ENCODE measurements around the gene CD248.

CD248 gene

DNA sequence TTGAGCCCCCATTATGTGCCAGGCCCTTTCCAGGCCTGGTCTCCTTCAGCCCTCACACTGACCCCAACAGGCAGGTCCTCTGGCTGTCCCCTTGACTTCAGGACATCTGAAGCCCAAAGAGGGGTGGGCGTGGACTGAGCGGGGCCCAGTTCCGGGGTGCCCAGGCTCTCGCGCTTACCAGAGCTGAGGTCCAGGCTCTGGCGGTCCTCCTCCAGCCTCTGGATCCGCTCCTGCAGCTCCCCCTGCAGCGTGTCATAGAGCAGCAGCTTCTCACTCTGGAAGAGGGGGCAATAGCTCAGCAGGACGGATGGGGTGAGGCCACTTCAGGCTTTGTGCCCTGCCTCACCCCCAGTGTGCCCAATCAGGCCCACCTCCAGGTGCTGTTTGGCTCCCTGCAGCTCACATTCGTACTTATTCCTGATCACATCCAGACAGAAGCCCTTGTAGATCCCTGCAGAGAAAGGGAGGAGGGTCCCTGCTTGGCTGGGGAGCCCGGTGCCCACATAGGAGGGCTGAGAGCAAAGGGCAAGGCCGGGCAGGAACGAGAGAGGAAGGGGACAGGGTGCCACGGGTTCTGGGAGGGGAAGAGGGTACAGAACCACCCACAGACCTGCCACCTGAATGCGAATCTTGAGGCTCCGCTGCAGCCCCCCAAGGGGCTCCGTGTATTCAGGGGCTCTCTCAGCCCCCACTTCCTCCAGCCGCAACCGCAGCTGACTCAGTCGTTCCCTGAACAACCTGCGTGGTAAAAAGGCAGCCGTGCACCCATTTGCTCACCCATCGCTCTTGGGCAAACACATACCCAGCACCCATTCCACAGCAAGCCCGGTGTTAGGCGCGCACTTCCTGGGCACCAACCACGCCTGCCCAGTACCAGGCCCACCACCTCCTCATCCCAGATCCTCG is 24.0 kb upstream of the CD248 start:
- DNase-seq = no peak

DNA sequence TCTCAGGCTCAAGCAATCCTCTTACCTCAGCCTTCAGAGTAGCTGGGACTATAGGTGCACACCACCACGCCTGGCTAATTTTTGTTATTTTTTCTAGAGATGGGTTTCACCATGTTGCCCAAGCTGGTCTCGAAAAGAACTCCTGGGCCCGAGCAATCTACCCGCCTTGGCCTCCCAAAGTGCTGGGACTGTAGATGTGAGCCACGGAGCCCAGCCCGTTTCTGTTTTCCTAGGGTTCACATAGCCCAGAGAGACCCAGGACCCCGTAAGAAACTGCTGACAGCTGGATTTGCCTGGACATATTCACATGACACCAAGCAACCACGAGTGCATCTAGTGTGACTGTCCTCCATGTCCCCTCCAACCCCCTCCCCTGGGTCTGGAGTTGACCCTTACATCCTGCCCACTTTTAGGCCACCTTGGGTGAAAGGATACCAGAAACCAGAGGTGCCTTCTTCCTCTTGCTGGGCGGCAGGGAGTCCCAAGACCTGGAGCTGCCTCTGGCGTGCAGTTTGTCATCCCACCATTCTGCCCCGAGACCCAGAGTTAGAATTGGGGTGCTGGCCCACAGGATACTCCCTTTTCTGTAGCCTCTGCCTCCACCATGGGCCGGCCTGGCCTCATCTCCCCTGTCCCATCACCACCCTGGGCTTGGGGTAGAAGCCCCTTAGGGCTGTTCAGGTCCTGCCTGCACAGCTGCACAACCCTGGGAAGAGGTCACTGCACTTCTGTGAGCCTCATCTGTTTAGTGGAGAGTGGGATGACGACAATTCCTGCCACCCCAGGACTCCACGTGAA is 23.0 kb upstream of the CD248 start:
- DNase-seq = no peak

DNA sequence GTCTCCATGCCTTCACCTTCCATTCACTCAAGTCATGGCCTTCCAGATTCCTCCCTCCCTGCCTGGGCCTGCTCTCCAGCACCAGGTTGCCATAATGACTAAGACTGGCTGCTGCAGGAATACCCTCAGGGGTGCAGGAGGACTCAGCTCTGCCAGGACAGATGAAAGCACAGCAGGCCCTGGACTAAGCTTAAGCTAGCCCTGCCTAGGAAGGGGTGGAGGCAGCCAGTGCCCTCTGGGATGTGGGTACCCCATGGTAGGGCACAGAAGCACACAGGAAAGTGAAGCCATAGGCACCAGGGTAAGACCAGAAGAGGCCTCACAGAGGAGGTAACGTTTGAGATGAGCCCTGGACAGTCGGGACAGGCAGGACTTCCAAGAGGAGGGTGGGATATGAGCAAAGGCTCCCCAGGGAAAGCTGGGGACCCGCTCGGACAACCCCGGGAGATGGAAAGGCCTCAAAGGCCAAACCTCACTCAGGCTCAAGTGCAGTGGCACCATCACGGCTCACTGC is 22.4 kb upstream of the CD248 start:
- DNase-seq = no peak

DNA sequence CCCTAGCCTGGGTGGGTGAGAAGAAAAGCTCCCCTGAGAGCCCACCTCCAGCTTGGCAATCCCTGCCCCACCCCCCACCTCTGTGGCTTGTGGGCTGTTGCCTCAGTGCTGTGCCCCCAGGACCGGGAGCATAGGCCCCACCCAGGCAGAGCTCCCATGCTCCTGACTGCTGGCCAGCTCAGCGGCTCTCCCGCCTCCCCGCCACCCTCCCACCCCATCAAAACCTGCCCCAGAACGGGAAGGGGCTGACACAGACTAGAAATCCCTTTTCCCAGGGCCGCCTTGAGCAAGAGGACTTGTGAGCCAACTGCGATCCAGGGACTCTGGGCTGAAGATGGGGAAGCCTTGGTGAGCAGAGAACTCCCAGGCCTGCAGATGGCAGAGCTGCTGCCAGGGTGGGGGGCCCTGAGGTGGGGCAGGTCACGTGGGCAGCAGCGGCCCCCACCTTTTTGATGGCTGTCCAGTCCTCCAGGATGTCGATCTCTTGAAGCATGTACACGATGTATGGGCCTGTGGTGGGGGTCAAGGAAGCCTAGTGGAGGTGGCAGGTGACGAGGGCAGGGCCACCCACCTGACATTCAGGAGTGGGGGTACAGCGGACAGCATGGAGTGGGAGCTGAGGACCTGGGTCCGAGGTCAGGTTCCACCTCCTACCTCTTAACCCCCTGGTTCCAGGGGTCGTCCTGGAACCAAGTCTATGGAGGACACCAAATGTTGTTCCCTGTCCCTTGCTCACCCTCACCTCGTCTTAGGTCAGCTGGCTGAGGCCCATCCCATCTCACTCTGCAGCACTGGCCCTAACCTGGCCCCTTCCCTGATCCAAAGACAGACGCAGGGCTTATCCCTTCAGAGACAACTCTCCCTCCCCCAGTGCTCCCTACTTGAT is 21.7 kb upstream of the CD248 start:
- DNase-seq = no peak

DNA sequence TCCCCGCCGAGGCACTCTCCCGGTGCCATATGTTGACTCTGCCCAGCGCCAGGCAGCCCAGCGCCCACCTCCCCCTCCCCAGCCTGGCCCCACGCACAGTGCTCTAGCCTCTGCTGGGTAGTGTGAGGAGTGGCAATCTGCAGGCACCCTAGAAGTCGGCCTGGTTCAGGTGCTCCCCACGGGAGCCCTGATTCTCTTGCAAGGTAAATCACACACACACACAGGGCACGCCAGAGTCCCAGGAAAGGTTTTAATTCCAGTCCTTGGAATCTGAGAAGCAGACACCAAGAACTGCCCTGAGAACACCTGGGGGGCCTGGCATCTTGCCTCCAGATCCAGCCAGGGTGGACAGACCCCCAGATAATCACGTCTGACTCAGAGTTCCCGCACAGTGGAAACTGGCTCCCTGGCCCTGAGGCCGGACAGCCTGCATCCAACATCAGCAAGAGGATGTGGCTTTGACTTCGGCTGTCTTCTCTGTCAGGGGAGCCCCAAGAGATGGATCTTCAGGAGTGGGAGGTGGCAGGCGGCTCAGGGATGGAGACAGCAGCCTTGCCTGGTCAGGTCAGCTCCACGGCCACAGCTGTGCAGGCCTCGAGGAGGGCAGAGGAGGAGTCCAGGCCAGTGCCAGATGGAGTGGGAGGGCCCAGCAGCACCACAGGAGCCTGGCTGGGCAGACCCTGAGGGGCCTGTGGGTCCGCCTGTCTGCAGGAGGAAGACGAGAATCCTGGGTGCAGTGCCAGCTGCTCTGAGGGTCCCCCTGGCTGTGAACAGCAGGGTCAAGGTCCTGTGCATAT is 20.5 kb upstream of the CD248 start:
- DNase-seq = no peak

DNA sequence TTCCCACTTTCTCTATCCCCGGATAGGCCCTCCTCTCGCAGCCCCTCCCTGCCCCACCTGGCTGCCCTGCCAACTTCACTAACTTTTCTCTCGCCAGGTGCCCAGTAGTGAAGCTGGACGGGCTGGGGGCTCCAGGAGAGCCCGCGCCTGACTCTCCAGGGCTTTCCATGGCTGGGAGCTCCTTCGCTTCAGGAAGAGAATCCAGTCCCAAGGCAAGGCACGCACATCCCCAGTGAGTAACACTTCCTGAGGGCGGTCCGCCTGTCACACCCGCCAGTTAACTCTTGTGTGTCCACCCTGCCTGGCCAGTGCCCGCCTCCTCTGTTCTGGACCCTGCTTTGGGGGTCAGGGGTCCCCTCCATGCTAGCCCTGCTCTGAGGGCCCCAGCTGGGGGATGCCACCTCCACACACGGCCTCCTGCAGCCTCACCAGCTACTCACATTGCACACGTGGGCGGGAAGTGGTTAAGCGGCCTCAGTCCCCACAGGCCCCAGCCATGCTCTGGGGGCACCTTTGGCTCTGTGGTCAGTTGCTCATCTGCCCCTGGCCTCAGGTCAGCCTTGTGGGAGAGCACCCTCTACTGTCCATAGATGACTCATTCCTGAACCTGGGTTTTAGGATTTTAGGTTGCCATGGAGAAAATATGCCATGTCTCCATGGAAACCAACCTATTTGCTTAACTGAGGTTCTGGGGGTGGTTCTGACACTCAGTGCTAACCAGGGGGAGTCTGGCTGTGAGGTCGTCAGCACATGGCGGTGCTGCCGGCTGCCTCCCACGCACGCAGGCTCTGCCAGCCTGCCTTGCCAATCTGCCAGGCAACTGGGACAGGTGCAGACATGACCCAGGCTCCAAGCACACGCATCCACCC is 19.6 kb upstream of the CD248 start, which contains the start of gene RIN1:
Gene RIN1 (minus strand): TSS at position 201 of the 869 bp plus-strand sequence. CDS start 32 bp downstream, at position 169.
- DNase-seq = peak; percentile 88

DNA sequence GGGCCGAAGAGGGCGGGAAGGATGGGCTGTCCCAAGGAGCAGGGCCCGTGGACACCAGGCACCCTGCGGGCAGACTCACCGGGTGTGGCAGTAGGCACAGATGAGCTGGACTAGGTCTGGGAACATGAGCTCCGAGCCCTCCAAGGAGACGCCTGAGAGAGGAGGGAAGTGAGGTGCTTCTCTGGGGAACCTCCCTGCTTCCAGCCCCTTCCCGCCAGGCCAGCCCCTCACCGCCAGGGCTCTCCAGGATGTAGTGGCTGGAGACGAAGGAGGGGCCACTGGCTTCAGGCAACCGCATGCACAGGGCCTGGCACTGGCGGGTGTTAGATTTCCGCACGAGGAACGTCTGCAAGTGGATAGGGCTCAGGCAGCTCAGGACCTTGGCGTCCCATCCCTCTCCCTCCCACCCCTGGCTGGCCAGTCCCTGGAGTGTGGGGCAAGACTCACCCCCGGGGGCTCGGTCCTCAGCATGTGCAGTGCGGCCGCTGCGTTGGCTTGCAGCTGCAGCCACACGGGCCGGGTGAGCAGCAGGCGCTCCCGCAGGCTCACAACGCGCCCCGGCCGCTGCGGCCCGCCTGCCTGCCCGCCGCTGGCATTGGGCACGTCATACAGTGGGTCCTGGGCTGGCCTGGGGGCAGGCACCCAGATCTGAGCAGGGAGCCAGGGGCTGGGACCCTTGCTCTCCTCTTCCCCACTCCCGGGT is 18.8 kb upstream of the CD248 start:
- DNase-seq = no peak

DNA sequence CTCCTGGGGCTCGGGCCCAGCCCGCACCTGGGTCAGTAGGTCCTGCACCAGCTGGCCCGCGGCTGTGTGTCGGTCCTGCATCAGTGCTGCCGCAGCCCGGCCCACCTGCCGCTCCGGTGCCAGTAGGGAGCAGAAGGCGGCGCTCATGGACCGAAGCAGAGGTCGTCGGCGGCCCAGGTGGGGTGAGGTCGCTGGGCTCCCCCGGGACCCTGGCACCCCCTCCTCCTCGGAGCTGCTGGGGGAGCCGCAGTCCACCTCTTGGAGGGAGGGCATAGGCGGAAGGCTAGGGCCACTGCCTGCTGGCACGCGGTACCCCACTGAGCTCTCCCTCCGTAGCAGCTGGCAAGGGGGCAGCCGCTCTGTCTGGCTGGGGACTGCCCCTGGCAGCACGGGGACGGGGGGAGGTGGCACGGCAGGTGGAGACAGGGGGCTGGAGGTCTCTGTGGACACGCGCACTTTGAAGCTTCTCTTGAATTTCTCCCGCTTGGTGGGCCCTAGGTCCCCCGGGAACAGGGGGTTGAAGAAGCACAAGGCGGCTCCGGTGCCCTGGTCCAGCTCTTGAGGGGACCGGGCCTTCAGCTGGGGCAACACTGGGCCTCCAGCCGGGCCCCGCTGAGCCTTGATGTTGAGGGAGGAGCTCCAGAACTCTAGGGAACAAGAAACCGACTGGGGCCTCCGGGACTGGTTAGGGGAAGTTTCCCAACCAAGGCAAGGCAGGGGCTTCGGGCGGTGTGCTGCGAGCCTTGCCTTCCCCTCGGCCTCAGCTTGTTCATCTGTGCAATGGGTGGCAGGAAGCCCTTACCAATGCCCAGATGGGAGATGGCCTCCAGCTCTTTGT is 18.0 kb upstream of the CD248 start:
- DNase-seq = no peak

DNA sequence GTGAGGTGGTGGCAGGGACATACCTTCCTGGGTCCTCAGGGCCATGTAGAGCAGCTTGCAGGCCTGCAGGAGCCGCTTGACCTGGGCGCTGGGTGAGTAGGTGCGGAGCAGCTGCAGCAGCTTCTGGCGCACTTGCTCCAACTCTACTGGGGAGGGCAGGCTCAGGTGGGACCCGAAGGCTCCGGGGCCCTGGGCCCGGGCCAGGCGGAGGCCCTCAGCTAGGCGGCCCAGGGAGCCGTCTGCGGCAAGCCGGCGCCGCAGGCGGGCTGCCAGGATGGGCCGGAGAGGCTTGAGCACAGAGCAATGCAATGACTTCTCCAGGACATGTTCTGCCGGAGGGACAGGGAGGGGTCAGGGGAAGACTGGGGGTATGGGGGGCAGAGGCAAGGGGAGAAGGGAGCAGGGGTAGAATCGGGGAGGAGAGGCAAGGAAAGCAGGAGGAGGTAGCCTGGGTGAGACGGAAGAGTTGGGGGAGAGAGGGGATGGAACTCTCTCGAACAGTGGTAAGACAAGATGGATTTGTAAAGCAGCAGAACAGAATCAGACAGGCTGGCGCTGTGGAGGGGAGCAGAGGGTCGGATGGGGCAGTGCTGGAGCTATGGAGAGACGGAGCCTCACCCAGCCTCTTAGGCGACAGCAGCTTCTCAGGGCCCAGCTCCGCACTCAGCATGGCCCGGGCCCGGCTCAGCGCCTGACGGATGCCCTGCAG is 17.2 kb upstream of the CD248 start:
- no peak for DNase-seq

DNA sequence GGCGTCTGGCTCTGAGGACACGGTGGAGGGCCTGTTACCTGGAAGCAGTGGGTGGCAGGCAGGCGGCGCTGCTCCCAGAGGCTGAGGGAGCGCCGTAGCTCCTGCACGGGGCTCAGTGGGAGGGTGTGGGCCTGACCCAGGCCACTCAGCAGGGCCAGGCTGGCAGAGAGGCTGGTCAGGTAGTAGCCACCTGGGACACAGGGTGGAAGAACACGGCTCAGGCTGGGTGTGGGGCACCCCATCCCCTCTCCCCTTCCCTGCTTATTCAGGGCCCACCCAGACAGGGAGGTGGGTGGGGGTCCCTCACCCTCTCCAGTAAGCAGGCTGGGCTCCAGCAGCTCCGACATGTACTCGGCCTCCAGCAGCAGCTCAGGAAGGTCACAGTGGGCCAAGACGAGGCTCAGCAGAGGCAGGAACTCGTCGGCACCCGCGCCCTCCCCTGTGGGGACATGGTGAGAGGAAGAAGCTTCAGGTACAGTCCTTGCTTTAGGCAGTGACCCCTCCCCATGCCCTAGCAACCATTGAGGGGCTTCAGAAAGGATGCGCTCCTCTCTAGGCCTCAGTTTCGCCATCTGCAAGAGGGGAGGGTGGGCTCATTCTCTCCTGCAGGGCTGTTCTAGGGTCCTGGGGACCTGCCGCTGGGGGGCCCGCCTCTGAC is 16.5 kb upstream of the CD248 start:
- no peak for DNase-seq

DNA sequence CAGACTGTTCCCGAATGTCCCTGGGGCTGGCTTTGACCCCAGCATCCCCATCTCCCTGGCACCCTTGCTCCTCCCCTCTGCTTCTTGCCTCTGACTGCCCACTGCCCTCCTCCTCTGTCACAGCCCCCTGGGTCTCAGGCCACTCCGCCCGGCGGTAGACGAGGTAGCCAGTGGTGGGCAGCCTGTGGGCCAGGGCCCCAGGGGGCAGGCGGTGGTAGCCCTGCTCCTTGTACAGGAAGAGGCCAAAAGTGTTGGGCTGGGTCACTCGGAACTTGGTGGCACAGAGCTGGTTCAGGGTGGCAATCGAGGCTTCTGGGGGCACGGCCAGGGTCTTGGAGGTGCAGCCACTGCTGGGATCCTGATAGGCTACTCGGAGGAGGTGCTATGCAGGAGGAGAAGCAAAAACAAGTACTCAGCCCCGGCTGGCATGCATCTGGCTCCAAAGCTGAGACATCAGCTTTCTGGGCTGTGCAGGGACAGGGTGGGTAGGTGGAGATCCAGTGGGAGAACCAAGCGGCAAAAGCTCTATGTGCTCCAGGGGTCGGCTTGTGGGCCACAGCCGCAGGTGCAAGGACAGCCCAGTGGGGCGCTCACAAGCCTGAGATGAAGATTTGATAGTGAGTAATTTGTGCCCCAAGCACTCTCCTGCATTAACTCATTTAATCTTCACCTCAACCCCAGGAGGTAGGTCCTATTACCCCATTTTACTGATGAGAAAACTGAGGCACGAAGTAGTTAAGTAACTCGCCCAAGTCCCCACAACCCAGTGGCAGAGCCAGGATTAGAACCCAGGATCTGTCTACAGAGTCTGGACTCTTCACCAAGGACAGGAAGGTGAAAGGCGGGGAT is 15.8 kb upstream of the CD248 start:
- DNase-seq = no peak

DNA sequence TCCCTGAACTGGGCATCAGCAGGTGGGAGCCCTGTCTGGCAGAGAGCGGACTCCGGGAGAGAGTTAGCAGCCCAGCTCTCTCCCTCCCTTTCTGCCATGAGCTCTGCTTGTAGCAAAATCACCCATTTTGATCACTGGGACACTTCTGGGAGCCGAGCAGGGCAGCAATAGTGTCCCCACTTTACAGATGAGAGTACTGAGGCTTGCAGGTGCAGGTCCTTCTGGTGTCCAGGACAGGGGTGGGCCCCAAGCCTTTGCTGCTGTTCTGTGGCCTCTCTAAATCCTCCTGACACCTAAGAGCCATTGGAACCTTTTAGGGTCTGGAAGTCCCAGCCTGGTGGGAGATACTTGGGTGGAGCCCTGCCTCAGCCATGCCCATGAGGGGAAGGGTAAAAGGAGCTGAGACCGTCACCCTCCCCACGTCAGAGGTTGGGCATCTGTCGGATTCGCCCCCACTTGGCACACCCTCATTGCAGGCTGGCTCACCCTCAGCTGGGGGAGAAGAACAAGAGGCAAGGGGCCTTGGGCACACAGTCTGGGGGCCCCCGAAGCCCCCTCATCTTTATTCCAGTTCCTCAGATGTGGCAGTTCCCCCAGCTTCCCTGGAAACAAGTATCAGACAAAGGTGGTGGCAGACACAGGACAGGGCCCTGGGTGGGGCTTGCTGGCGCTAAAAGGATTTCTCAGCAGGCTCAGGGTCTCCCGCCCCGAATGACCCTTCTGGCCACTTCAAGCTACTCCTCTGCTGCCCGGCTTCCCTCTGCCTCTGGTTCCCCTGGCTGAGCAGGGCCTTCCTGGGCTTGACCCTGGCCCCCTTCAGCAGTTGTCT is 14.9 kb upstream of the CD248 start:
- DNase-seq = no peak

DNA sequence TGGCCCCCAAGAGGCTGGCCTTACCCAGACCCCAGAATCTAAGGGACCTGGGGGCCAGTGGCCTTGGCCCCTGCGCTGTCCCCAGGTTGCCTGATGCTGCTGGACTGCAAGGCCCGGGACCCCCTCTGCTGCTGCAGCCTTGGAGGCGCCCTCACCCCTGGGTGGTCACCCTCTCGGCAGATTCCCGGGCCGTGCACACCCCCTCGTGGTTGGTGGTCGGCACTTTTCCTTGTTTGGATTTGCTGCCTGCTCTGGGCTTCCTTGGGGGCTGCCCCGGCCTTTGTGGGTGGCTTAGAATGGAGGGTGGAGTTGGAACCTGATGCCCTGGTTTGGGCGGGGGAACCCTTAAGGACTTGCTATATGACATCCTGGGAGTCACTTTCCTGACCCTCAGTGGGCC is 14.1 kb upstream of the CD248 start:
- DNase-seq = no peak

DNA sequence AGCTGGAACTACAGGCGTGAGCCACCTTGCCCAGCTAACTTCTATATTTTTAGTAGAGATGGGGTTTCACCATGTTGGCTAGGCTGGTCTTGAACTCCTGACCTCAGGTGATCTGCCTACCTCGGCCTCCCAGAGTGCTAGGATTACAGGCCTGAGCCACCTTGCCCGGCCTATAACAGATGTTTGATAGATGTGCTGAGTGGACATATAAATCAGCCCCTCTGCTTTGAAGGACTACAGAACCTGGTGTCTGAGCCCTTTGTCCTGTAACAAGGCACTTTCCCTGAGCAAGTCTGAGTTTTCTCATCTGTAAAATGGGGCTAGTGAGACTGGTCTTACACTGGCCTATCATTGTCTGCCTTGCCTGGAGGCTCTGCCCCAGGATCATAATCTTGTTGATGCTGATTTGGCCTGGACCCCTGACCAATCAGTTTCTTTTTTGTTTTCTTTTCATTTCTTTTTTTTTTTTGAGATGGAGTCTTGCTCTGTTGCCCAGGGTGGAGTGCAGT is 12.4 kb upstream of the CD248 start:
- no peak for DNase-seq

DNA sequence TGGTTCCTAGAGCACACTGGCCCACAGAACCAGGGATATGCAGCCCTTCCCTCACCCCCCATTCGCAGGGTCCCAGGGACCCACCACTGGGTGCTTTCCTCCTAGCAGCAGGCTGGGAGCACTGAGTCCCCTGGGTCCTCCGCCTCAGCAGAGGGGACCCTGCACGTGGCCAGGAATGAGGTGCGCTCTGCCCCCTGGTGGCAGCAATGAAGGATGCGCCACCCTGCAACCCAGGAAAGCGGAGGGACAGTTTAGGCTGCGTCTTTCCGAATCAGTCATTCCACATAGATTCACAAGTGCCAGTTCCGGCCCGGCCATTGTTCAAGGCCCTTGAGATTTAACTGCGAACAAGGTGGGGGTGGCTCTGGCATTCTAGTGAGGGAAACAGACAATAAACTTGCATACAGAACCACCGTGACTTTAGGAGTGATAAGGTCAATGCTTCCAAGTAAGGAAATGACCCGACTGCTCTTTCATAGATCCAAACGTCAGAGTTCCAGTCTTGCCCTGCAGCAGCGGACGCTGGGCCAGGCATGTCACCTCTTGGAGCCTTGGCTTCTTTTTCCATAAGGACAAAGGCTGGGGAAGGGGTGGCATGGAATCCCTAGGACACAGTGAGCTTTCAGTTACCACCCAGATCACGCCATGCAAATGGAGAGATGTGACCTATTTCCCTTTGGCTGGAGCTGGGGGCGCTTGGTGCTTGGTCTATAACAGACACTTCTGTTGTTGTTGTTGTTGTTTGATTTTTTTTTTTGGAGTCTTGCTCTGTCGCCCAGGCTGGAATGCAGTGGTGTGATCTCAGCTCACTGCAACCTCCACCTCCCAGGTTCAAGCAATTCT is 11.7 kb upstream of the CD248 start:
- peak; percentile 92 for DNase-seq
